HG02885 (cell line): ENCODE results near the gene AGAP1.
"Not testable (repeated sequence)": the region's sequence is repeated elsewhere in the genome, so short reads cannot be mapped to it uniquely, and the experiment has no call there.

Experiments
- ATAC-seq: cut with Tn5 transposase; IDR thresholded peaks from one replicate; pipeline ENCODE4 v1.9.1; 2021; ENCODE audit warnings: mild to moderate bottlenecking; ENCODE audit not compliant: unreplicated experiment, poor library complexity

The AGAP1 gene

GRCh38 chr2:235599596-235600338 is 105.9 kb downstream of the AGAP1 start:
- ATAC-seq = no peak

GRCh38 chr2:235600406-235600805 is 106.6 kb downstream of the AGAP1 start:
- no peak for ATAC-seq

- ATAC-seq = no peak
These were observed 107.1 kb downstream of the AGAP1 start for GRCh38 chr2:235600926-235601325.

- ATAC-seq = no peak
These were observed 108.3 kb downstream of the AGAP1 start for GRCh38 chr2:235601960-235602704.

- ATAC-seq = not testable (repeated sequence)
These were observed 109.1 kb downstream of the AGAP1 start for GRCh38 chr2:235602971-235603370.

GRCh38 chr2:235603659-235604058 is 109.8 kb downstream of the AGAP1 start:
- ATAC-seq = no peak

- ATAC-seq = no peak
These were observed 111.6 kb downstream of the AGAP1 start for GRCh38 chr2:235605312-235606003.

- no peak for ATAC-seq
These were observed 112.3 kb downstream of the AGAP1 start for GRCh38 chr2:235606004-235606715.

- no peak for ATAC-seq
These were observed 113.8 kb downstream of the AGAP1 start for GRCh38 chr2:235607546-235608199.

GRCh38 chr2:235608200-235608887 is 114.5 kb downstream of the AGAP1 start:
- no peak for ATAC-seq

GRCh38 chr2:235609321-235609720 is 115.5 kb downstream of the AGAP1 start:
- no peak for ATAC-seq

- no peak for ATAC-seq
These were observed 115.9 kb downstream of the AGAP1 start for GRCh38 chr2:235609746-235610145.

- ATAC-seq = no peak
These were observed 116.9 kb downstream of the AGAP1 start for GRCh38 chr2:235610696-235611257.

- ATAC-seq = no peak
These were observed 117.5 kb downstream of the AGAP1 start for GRCh38 chr2:235611349-235611748.

GRCh38 chr2:235611756-235612155 is 117.9 kb downstream of the AGAP1 start:
- no peak for ATAC-seq

- no peak for ATAC-seq
These were observed 118.5 kb downstream of the AGAP1 start for GRCh38 chr2:235612181-235612950.

- no peak for ATAC-seq
These were observed 119.8 kb downstream of the AGAP1 start for GRCh38 chr2:235613649-235614048.

- no peak for ATAC-seq
These were observed 120.5 kb downstream of the AGAP1 start for GRCh38 chr2:235614176-235614860.
